GM12878 (cell line): Measurements from ENCODE around the gene WBP11. TPM values are rescaled to one million over a fixed set of nuclear protein-coding genes. Genes with fewer than 3 reads are reported as not detected.

Experiments
- ATAC-seq: fragments of 200-7000 bp; cut with Tn5 transposase; 3 replicates; pipeline ENCODE4 v1.9.1; 2020; ENCODE audit warnings: mild to moderate bottlenecking, moderate library complexity
- BruUV-seq: library from RNA; stranded (reverse); fragments of 400-500 nt; replicated peaks from 2 replicates; lab custom pipeline; 2021; lab: Mats Ljungman, UMichigan
- CTCF ChIA-PET: fragments of 300-600 bp; sonication (Branson Sonifier 250); formaldehyde crosslinking; extraction: SDS; loops from one replicate; lab custom pipeline; 2021; ENCODE audit warnings: inconsistent platforms; lab: Yijun Ruan, JAX
- POLR2A ChIA-PET: fragments of 350-600 bp; formaldehyde crosslinking; extraction: SDS; loops from one replicate; lab custom pipeline; 2021; ENCODE audit warnings: inconsistent platforms; lab: Charles Lee
- RAD21 ChIA-PET: fragments of 300-600 bp; sonication (Branson Sonifier 250); formaldehyde crosslinking; loops from one replicate; lab custom pipeline; 2023; ENCODE audit warnings: antibody characterized with exemption; ENCODE audit not compliant: unreplicated experiment; lab: Charles Lee
- SMC1A ChIA-PET: fragments of 300-600 bp; sonication (Branson Sonifier 250); formaldehyde crosslinking; loops from one replicate; lab custom pipeline; 2023; ENCODE audit not compliant: unreplicated experiment, uncharacterized antibody; lab: Charles Lee
- DNase-seq: peaks from one replicate; pipeline ENCODE4 v3.0.0-alpha.2; 2011; ENCODE audit warnings: low read depth, low spot score
- FAIRE-seq: peaks from 3 replicates; lab custom pipeline; 2011; peaks lifted over from hg19 to GRCh38; lab: Jason Lieb, UNC
- H2AFZ ChIP-seq: 2 replicates; pipeline ENCODE4 v1.6.0; 2011; ENCODE audit warnings: low read depth, low read length, control low read depth; ENCODE audit not compliant: control insufficient read depth
- H3K27ac ChIP-seq: 2 replicates; pipeline ENCODE4 v1.5.1; 2011; ENCODE audit warnings: control low read depth; ENCODE audit not compliant: control insufficient read depth, insufficient read depth
- H3K27me3 ChIP-seq, 2 experiments: replicated peaks in 1 of 2; 2 replicates each; pipeline versions ENCODE4 v1.6.0 to v1.6.1; 2011; ENCODE audit warnings: low read length in 1 of 2; ENCODE audit not compliant: control insufficient read depth in 2 of 2, insufficient read depth in 2 of 2
- H3K36me3 ChIP-seq, 2 experiments: 2 replicates each; pipeline ENCODE4 v1.5.1; 2011; ENCODE audit warnings: low read length in 1 of 2; ENCODE audit not compliant: control insufficient read depth in 2 of 2, insufficient read depth in 2 of 2
- H3K4me1 ChIP-seq: 2 replicates; pipeline ENCODE4 v1.6.1; 2011; ENCODE audit warnings: mild to moderate bottlenecking, low read length, moderate library complexity, mixed read lengths; ENCODE audit not compliant: control insufficient read depth, insufficient read depth
- H3K4me2 ChIP-seq: 2 replicates; pipeline ENCODE4 v1.6.0; 2011; ENCODE audit warnings: control low read depth; ENCODE audit not compliant: control insufficient read depth, insufficient read depth
- H3K4me3 ChIP-seq: fragments of 200-600 bp; sonication (generic); 2 replicates; pipeline ENCODE4 v1.5.1; 2016
- H3K79me2 ChIP-seq: 2 replicates; pipeline ENCODE4 v1.6.0; 2011; ENCODE audit warnings: low read length; ENCODE audit not compliant: control insufficient read depth, insufficient read depth
- H3K9ac ChIP-seq: 2 replicates; pipeline ENCODE4 v1.8.0; 2011; ENCODE audit warnings: low read length, control low read depth, mixed read lengths; ENCODE audit not compliant: control insufficient read depth, insufficient read depth
- H3K9me3 ChIP-seq: replicated peaks from 3 replicates; pipeline ENCODE4 v1.5.1; 2011; ENCODE audit warnings: mild to moderate bottlenecking, low read length; ENCODE audit not compliant: control insufficient read depth, insufficient read depth
- H4K20me1 ChIP-seq: 2 replicates; pipeline ENCODE4 v1.6.0; 2011; ENCODE audit not compliant: control insufficient read depth, insufficient read depth
- EGR1 ChIP-seq, 2 experiments: IDR thresholded peaks; 1 replicate in 1 of 2; 2 replicates in 1 of 2; pipeline ENCODE4 v1.6.1; 2011 to 2012; ENCODE audit warnings: low read depth in 2 of 2, low read length in 2 of 2, borderline replicate concordance in 1 of 2, mild to moderate bottlenecking in 1 of 2, moderate library complexity in 1 of 2
- HCFC1 ChIP-seq: fragments of 150-350 bp; IDR thresholded peaks from 2 replicates; pipeline ENCODE4 v1.6.1; 2014; ENCODE audit warnings: low read length
- IRF3 ChIP-seq: fragments of 450-650 bp; IDR thresholded peaks from 2 replicates; pipeline ENCODE4 v1.6.1; 2014; ENCODE audit warnings: mild to moderate bottlenecking
- NRF1 ChIP-seq: conservative IDR thresholded peaks from 2 replicates; pipeline ENCODE4 v1.6.1; 2011; ENCODE audit warnings: mild to moderate bottlenecking, low read depth, low read length, improper control_type of control experiment
- RCOR1 ChIP-seq: conservative IDR thresholded peaks from 2 replicates; pipeline ENCODE4 v1.6.1; 2012; ENCODE audit warnings: low read depth, low read length, improper control_type of control experiment
- SIX5 ChIP-seq: IDR thresholded peaks from 2 replicates; pipeline ENCODE4 v1.6.1; 2011; ENCODE audit warnings: mild to moderate bottlenecking, low read depth, low read length, moderate library complexity; ENCODE audit not compliant: severe bottlenecking
- SP1 ChIP-seq: IDR thresholded peaks from one replicate; pipeline ENCODE4 v1.6.1; 2011; ENCODE audit warnings: low read depth, low read length
- TARDBP ChIP-seq: IDR thresholded peaks from 2 replicates; pipeline ENCODE4 v1.6.1; 2016; ENCODE audit warnings: borderline replicate concordance
- YY1 ChIP-seq: IDR thresholded peaks from 2 replicates; pipeline ENCODE4 v1.6.1; 2011; ENCODE audit warnings: low read depth, mild to moderate bottlenecking, low read length
- WGBS: methylation state at CpG from one replicate; pipeline ENCODE4 v1.1.6; 2016; ENCODE audit warnings: low lambda C conversion rate; ENCODE audit not compliant: insufficient replicate concordance, insufficient coverage; ENCODE audit errors: missing lambda C conversion rate; 5-methylcytosine and 5-hydroxymethylcytosine counted together
- in situ Hi-C: fragments of 300-500 bp; cut with MboI; formaldehyde crosslinking; loops from 9 replicates; pipeline ENCODE4 v1.14.3; 2018; ENCODE audit warnings: mixed read lengths
- intact Hi-C: fragments of 100-400 bp; cut with micrococcal nuclease; formaldehyde crosslinking; loops from one replicate; pipeline ENCODE4 v1.14.2; 2022; ENCODE audit not compliant: unreplicated experiment
- polyA plus RNA-seq, 11 experiments: library from polyadenylated mRNA; depleted of rRNA in 4 of 11; unstranded in 6 of 11; stranded (reverse) in 5 of 11; fragments of >200 nt; fragmentation: Nextera tagmentation in 4 of 11; fragmentation: Illumina TruSeq in 1 of 11; extraction: Ambion mirVana in 4 of 11; extraction: Trizol in 1 of 11; gene quantifications; 1 replicate in 1 of 11; 2 replicates in 10 of 11; pipeline versions ENCODE4 v1.2.1 to v1.2.3, GENCODE V29; 2011 to 2016; ENCODE audit warnings: inconsistent platforms in 2 of 11, missing spikeins in 2 of 11, low read depth in 1 of 11
- total RNA-seq, 4 experiments: library from RNA; depleted of rRNA in 3 of 4; stranded (reverse); fragments of >200 nt in 3 of 4; fragmentation: Illumina TruSeq in 1 of 4; extraction: Trizol in 1 of 4; gene quantifications; 2 replicates each; pipeline versions ENCODE4 v1.2.1 to v1.2.3, GENCODE V29; 2013 to 2021
- TF ChIP-seq, protein P1 (sequence below): fragments of 450-650 bp; formaldehyde crosslinking; IDR thresholded peaks from 2 replicates; pipeline ENCODE4 v1.5.0; 2022; ENCODE audit warnings: mild to moderate bottlenecking, missing genetic modification characterization
- TF ChIP-seq, protein P2 (sequence below): fragments of 450-650 bp; IDR thresholded peaks from 2 replicates; pipeline ENCODE4 v1.6.1; 2017; ENCODE audit warnings: mild to moderate bottlenecking, low read depth, inconsistent platforms; ENCODE audit not compliant: poor library complexity, severe bottlenecking

Gene WBP11
- total and polyA plus RNA-seq, 10 of the 15 experiments (the other 5 are each of a cell fraction or from before 2014, with no cell fraction given), result 11.5 to 107 (median 29.1) TPM

GRCh38 chr12:14827043-14827442 is 23.8 kb upstream of the WBP11 start:
- in situ Hi-C loops (no loop called here), intact Hi-C loops (no loop called here)
- DNase-seq, result no peak
- H3K9me3 ChIP-seq, result no peaks in the 10 kb centered on the region; the same call in 2 of the 3 replicates
- FAIRE-seq, result no peak
- H3K9ac ChIP-seq, result no peak overlapping the region
- no peaks in the 10 kb centered on the region for H3K36me3 ChIP-seq
- BruUV-seq, result no TSS peak
- no peak overlapping the region for H3K27ac ChIP-seq
- H3K79me2 ChIP-seq, result no peaks in the 10 kb centered on the region
- H3K27me3 ChIP-seq, result no peaks in the 10 kb centered on the region
- H4K20me1 ChIP-seq, result no peaks in the 10 kb centered on the region
- ATAC-seq, result no peak
- POLR2A ChIA-PET, result no interaction called here
- no peak overlapping the region for H2AFZ ChIP-seq
- CTCF ChIA-PET, result no interaction called here
- H3K4me2 ChIP-seq, result no peak overlapping the region
- H3K4me1 ChIP-seq, result no peaks in the 10 kb centered on the region
- SMC1A ChIA-PET, result no interaction called here
- 64% methylated on average over 2 of the region's 2 CpGs for WGBS
- no peak overlapping the region for H3K4me3 ChIP-seq
- RAD21 ChIA-PET, result no interaction called here
- TF ChIP-seq HCFC1 (no peak), SIX5 (no peak)
- TF ChIP-seq, protein P1, sequence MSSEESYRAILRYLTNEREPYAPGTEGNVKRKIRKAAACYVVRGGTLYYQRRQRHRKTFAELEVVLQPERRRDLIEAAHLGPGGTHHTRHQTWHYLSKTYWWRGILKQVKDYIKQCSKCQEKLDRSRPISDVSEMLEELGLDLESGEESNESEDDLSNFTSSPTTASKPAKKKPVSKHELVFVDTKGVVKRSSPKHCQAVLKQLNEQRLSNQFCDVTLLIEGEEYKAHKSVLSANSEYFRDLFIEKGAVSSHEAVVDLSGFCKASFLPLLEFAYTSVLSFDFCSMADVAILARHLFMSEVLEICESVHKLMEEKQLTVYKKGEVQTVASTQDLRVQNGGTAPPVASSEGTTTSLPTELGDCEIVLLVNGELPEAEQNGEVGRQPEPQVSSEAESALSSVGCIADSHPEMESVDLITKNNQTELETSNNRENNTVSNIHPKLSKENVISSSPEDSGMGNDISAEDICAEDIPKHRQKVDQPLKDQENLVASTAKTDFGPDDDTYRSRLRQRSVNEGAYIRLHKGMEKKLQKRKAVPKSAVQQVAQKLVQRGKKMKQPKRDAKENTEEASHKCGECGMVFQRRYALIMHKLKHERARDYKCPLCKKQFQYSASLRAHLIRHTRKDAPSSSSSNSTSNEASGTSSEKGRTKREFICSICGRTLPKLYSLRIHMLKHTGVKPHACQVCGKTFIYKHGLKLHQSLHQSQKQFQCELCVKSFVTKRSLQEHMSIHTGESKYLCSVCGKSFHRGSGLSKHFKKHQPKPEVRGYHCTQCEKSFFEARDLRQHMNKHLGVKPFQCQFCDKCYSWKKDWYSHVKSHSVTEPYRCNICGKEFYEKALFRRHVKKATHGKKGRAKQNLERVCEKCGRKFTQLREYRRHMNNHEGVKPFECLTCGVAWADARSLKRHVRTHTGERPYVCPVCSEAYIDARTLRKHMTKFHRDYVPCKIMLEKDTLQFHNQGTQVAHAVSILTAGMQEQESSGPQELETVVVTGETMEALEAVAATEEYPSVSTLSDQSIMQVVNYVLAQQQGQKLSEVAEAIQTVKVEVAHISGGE, result no peak

DNA sequence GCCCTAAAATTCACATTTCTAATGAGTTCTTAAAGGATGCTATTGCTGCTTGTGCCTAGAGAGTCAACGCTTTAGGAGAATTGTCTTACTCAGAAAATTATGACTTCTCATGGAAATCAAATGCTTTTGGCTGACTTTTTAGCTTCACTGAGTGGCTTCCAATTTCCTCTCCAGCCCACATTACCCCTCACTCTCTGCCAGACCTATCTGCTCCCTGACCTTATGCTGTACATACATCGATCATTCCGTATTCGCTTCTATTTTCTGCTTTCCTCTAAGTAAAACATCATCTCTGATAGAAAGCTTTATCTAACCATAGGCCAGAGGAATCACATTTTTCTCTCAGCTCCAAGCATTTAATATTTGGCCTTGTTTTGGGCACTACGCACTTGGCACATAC is 23.2 kb upstream of the WBP11 start:
- DNase-seq (no peak), FAIRE-seq (no peak), ATAC-seq (no peak)
- Histone ChIP-seq H2AFZ (no peak overlapping the region), H3K27me3 (no peaks in the 10 kb centered on the region), H3K4me3 (no peak overlapping the region), H3K79me2 (no peaks in the 10 kb centered on the region), H3K36me3 (no peaks in the 10 kb centered on the region), H4K20me1 (no peaks in the 10 kb centered on the region), H3K4me2 (no peak overlapping the region), H3K9ac (no peak overlapping the region), H3K9me3 (no peaks in the 10 kb centered on the region; the same call in 2 of the 3 replicates), H3K4me1 (no peaks in the 10 kb centered on the region), H3K27ac (no peak overlapping the region)
- ChIA-PET POLR2A (no interaction called here), SMC1A (no interaction called here), CTCF (no interaction called here), RAD21 (interaction anchor here (1.1 kb wide), 1 partner anchor 23 kb away, joined by 4 read pairs; the partner anchor contains the start of genes C12orf60 and WBP11)
- intact Hi-C loops (no loop called here), in situ Hi-C loops (no loop called here)
- 95% methylated on average over 5 of the region's 5 CpGs for WGBS
- BruUV-seq, result no TSS peak
- no peak for TF ChIP-seq NRF1
- no peak for TF ChIP-seq EGR1 (IDR thresholded peaks at IDR 0.05; ENCODE audit: borderline replicate concordance in 1 of 2, low read depth in 2 of 2, low read length in 2 of 2)
- TF ChIP-seq, protein P2, sequence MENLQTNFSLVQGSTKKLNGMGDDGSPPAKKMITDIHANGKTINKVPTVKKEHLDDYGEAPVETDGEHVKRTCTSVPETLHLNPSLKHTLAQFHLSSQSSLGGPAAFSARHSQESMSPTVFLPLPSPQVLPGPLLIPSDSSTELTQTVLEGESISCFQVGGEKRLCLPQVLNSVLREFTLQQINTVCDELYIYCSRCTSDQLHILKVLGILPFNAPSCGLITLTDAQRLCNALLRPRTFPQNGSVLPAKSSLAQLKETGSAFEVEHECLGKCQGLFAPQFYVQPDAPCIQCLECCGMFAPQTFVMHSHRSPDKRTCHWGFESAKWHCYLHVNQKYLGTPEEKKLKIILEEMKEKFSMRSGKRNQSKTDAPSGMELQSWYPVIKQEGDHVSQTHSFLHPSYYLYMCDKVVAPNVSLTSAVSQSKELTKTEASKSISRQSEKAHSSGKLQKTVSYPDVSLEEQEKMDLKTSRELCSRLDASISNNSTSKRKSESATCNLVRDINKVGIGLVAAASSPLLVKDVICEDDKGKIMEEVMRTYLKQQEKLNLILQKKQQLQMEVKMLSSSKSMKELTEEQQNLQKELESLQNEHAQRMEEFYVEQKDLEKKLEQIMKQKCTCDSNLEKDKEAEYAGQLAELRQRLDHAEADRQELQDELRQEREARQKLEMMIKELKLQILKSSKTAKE, result no peak
- no peak for TF ChIP-seq IRF3
- no peak for TF ChIP-seq TARDBP
- TF ChIP-seq RCOR1, result no peak
- no peak for TF ChIP-seq SP1
- no peak for TF ChIP-seq SIX5
- TF ChIP-seq YY1, result no peak
